BLaER1 treated with 17β-estradiol and CSF1 and Interleukin-3, amounts not matched to agents 10 nM and 100 nM (cell line): ENCODE results near the gene PRR5L.
"Not testable (repeated sequence)": the region's sequence is repeated elsewhere in the genome, so short reads cannot be mapped to it uniquely, and the experiment has no call there.

Experiments
- H3K27ac ChIP-seq, 11 experiments: shearing (Covaris generic); formaldehyde crosslinking; 2 replicates each; pipeline ENCODE4 v1.8.1; 2022
- H3K27me3 ChIP-seq, 11 experiments: shearing (Covaris generic); formaldehyde crosslinking; 2 replicates each; pipeline ENCODE4 v1.8.1; 2022
- H3K36me3 ChIP-seq, 11 experiments: shearing (Covaris generic); formaldehyde crosslinking; 2 replicates each; pipeline ENCODE4 v1.8.1; 2022
- H3K4me1 ChIP-seq, 10 experiments: shearing (Covaris generic); formaldehyde crosslinking; 2 replicates each; pipeline ENCODE4 v1.8.1; 2022
- H3K4me2 ChIP-seq, 11 experiments: shearing (Covaris generic); formaldehyde crosslinking; 2 replicates each; pipeline ENCODE4 v1.8.1; 2022
- H3K4me3 ChIP-seq, 10 experiments: shearing (Covaris generic); formaldehyde crosslinking; 2 replicates each; pipeline ENCODE4 v1.8.1; 2022
- H3K9ac ChIP-seq, 11 experiments: shearing (Covaris generic); formaldehyde crosslinking; 2 replicates each; pipeline ENCODE4 v1.8.1; 2022
- H3K9me3 ChIP-seq, 11 experiments: shearing (Covaris generic); formaldehyde crosslinking; replicated peaks in 1 of 11; 2 replicates each; pipeline ENCODE4 v1.8.1; 2022
- H4K20me1 ChIP-seq, 11 experiments: shearing (Covaris generic); formaldehyde crosslinking; 2 replicates each; pipeline ENCODE4 v1.8.1; 2022
- Cebpa-rat ChIP-seq, 11 experiments: shearing (Covaris generic); IDR thresholded peaks; 2 replicates each; pipeline ENCODE4 v1.8.1; 2022

The PRR5L gene

DNA sequence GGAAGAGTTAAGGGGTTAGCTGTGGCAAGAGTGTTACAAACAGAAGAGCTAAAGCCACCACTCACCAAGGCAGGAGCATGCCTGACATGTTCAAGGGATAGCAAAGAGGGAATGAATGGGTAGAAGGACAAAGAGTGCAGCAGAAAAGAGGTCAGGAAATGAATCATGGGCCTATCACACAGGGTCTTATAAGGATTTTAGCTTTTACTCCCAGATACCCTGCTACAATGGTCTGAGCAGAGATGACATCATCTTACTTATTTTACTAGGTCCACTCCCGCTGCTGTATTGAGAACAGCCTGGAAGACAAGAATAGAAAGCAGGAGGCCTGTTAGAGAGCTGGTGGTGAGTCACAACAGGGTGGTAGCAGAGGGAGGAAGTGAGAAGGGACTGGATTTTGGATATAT lies 204.2 kb downstream of the PRR5L start:
- H4K20me1 ChIP-seq = peaks cover 3 to 81% (median 41%) of the 10 kb centered on the region in 11 experiments; a peak in 17 of 22 replicates
- H3K27ac ChIP-seq = peak overlapping the region in 5 of 11 experiments; percentile 9 to 57 (median 16); a peak in 9 of 22 replicates
- peak overlapping the region; percentile 41 to 85 (median 60) for H3K4me2 ChIP-seq

GRCh38 chr11:36501236-36501635 lies 205.1 kb downstream of the PRR5L start:
- Histone ChIP-seq H3K9ac (no peak overlapping the region), H4K20me1 (peaks cover 3 to 90% (median 50%) of the 10 kb centered on the region in 11 experiments; a peak in 17 of 22 replicates), H3K27me3 (no peaks in the 10 kb centered on the region), H3K4me2 (peak overlapping the region; percentile 13 to 85 (median 60); a peak in 17 of 22 replicates), H3K4me1 (peaks cover 26 to 64% (median 34%) of the 10 kb centered on the region in 10 experiments), H3K36me3 (peaks cover 37 to 79% (median 62%) of the 10 kb centered on the region in 11 experiments), H3K9me3 (no peaks in the 10 kb centered on the region), H3K27ac (peak overlapping the region in 2 of 11 experiments; percentile 16 to 57; a peak in 2 of 22 replicates), H3K4me3 (no peak overlapping the region)
- no peak for TF ChIP-seq Cebpa-rat (IDR thresholded peaks at IDR 0.05)

More for the DNA sequence above, 204.2 kb downstream of the PRR5L start:
- TF ChIP-seq Cebpa-rat (IDR thresholded peaks at IDR 0.05) = no peak
- Histone ChIP-seq H3K9me3 (no peaks in the 10 kb centered on the region), H3K9ac (peak overlapping the region in 2 of 11 experiments; percentile 3 to 6; a peak in 4 of 22 replicates), H3K4me1 (peaks cover 26 to 54% (median 30%) of the 10 kb centered on the region in 10 experiments), H3K27me3 (no peaks in the 10 kb centered on the region), H3K36me3 (peaks cover 46 to 85% (median 71%) of the 10 kb centered on the region in 11 experiments), H3K4me3 (no peak overlapping the region)

GRCh38 chr11:36507824-36508489 lies 211.9 kb downstream of the PRR5L start:
- Histone ChIP-seq H3K4me1 (peaks cover 16 to 34% (median 25%) of the 10 kb centered on the region in 10 experiments), H3K4me3 (peak overlapping the region; percentile 89 to 100 (median 96); a peak in 13 of 20 replicates), H4K20me1 (peaks cover 17 to 60% (median 53%) of the 10 kb centered on the region in 11 experiments; a peak in 18 of 22 replicates), H3K27ac (0 out of 22 replicates have a peak overlapping the region, but pooled peaks of 2 of the 11 experiments have one; percentile 93 to 94), H3K9me3 (peaks cover 0 to 3% (median 1%) of the 10 kb centered on the region in 11 experiments; a peak in 8 of 22 replicates), H3K9ac (peak overlapping the region in 9 of 11 experiments; percentile 90 to 97 (median 93); a peak in 11 of 22 replicates), H3K27me3 (no peaks in the 10 kb centered on the region), H3K36me3 (peaks cover 12 to 32% (median 22%) of the 10 kb centered on the region in 11 experiments; a peak in 20 of 22 replicates), H3K4me2 (peak overlapping the region; percentile 79 to 97 (median 89))
- peak in 2 of 11 experiments; percentile 53 to 59; a peak in 2 of 22 replicates for TF ChIP-seq Cebpa-rat (IDR thresholded peaks at IDR 0.05)

GRCh38 chr11:36508743-36509142 lies 212.7 kb downstream of the PRR5L start:
- H3K27me3 ChIP-seq = no peaks in the 10 kb centered on the region
- peak overlapping the region; percentile 86 to 95 (median 93); a peak in 18 of 22 replicates for H3K27ac ChIP-seq
- H3K36me3 ChIP-seq = peaks cover 5 to 25% (median 14%) of the 10 kb centered on the region in 11 experiments; a peak in 16 of 22 replicates
- H3K4me1 ChIP-seq = peaks cover 12 to 32% (median 25%) of the 10 kb centered on the region in 10 experiments
- peak overlapping the region; percentile 89 to 100 (median 96) for H3K4me3 ChIP-seq
- TF ChIP-seq Cebpa-rat (IDR thresholded peaks at IDR 0.05) = no peak
- H4K20me1 ChIP-seq = peaks cover 17 to 52% (median 47%) of the 10 kb centered on the region in 11 experiments; a peak in 18 of 22 replicates
- H3K9ac ChIP-seq = peak overlapping the region; percentile 88 to 97 (median 93)
- H3K4me2 ChIP-seq = peak overlapping the region; percentile 79 to 97 (median 89)
- H3K9me3 ChIP-seq = peaks cover 3 to 11% (median 9%) of the 10 kb centered on the region in 11 experiments

GRCh38 chr11:36509201-36509639 lies 213.1 kb downstream of the PRR5L start:
- Histone ChIP-seq H3K9ac (peak overlapping the region; percentile 88 to 97 (median 93)), H3K27ac (peak overlapping the region; percentile 86 to 95 (median 93))
- no peak for TF ChIP-seq Cebpa-rat (IDR thresholded peaks at IDR 0.05)

GRCh38 chr11:36509694-36510593 lies 213.9 kb downstream of the PRR5L start, which contains the start of gene TRAF6:
Gene TRAF6 (minus strand): TSS chr11:36510272. CDS start chr11:36501515, 8,757 bp downstream.
- TF ChIP-seq Cebpa-rat (IDR thresholded peaks at IDR 0.05) = no peak

More at GRCh38 chr11:36509201-36509639, 213.1 kb downstream of the PRR5L start:
- Histone ChIP-seq H3K27me3 (no peaks in the 10 kb centered on the region), H3K9me3 (peaks cover 8 to 16% (median 14%) of the 10 kb centered on the region in 11 experiments), H3K36me3 (peaks cover under 1 to 20% (median 10%) of the 10 kb centered on the region in 11 experiments; a peak in 16 of 22 replicates), H3K4me1 (peaks cover 12 to 32% (median 25%) of the 10 kb centered on the region in 10 experiments), H3K4me3 (peak overlapping the region; percentile 89 to 100 (median 96)), H4K20me1 (peaks cover 17 to 47% (median 42%) of the 10 kb centered on the region in 11 experiments; a peak in 18 of 22 replicates), H3K4me2 (peak overlapping the region; percentile 79 to 97 (median 89))

DNA sequence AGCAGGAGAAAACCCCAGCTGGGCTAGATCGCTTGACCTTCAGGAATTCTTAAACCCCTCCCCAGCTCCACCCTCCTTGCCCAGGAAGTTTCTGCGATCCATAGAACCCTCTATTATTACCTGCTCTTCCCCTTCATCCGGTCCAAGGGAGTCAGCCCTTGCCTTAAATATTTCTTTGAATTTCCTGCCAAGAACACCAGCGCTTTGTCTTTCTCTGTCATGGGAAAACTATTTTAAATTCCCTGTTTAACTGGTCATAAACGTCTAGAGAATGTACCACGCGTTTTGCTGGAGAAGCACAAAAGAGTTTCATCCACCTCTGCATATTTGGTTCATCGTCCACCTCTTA lies 214.5 kb downstream of the PRR5L start:
- peak overlapping the region; percentile 88 to 97 (median 93) for H3K9ac ChIP-seq
- no peak for TF ChIP-seq Cebpa-rat (IDR thresholded peaks at IDR 0.05)
- H3K27ac ChIP-seq = peak overlapping the region; percentile 86 to 95 (median 93); a peak in 21 of 22 replicates

More at GRCh38 chr11:36509694-36510593, 213.9 kb downstream of the PRR5L start, which contains the start of gene TRAF6:
- Histone ChIP-seq H3K27ac (peak within 1 kb of the TSS; percentile 86 to 95 (median 93)), H3K27me3 (no peaks in the 10 kb centered on the region), H3K9ac (peak within 1 kb of the TSS; percentile 88 to 97 (median 93)), H4K20me1 (peaks cover 17 to 40% (median 36%) of the 10 kb centered on the region in 11 experiments; a peak in 17 of 22 replicates), H3K9me3 (peaks cover 10 to 22% (median 17%) of the 10 kb centered on the region in 11 experiments), H3K36me3 (peaks cover 0 to 13% (median 4%) of the 10 kb centered on the region in 11 experiments; a peak in 7 of 22 replicates), H3K4me3 (peak within 1 kb of the TSS; percentile 89 to 100 (median 96)), H3K4me2 (peak within 1 kb of the TSS; percentile 79 to 97 (median 89)), H3K4me1 (peaks cover 12 to 32% (median 25%) of the 10 kb centered on the region in 10 experiments)

GRCh38 chr11:36511062-36511461 lies 215.0 kb downstream of the PRR5L start:
- not testable (repeated sequence) for H3K27ac ChIP-seq, H3K27me3 ChIP-seq, H3K9ac ChIP-seq, H3K36me3 ChIP-seq
- Histone ChIP-seq H3K4me3 (peak overlapping the region in 2 of 10 experiments; percentile 95 to 100; a peak in 3 of 20 replicates), H4K20me1 (peaks cover 17 to 29% (median 27%) of the 10 kb centered on the region in 11 experiments; a peak in 17 of 22 replicates), H3K4me2 (peak overlapping the region; percentile 74 to 91 (median 83); a peak in 19 of 22 replicates), H3K4me1 (peaks cover 12 to 26% (median 23%) of the 10 kb centered on the region in 10 experiments), H3K9me3 (peaks cover 10 to 22% (median 17%) of the 10 kb centered on the region in 11 experiments)

More for the DNA sequence above, 214.5 kb downstream of the PRR5L start:
- peak overlapping the region; percentile 74 to 91 (median 83) for H3K4me2 ChIP-seq
- H3K27me3 ChIP-seq = no peaks in the 10 kb centered on the region
- peaks cover 17 to 34% (median 32%) of the 10 kb centered on the region in 11 experiments; a peak in 17 of 22 replicates for H4K20me1 ChIP-seq
- peak overlapping the region; percentile 89 to 100 (median 96) for H3K4me3 ChIP-seq
- peaks cover 12 to 28% (median 25%) of the 10 kb centered on the region in 10 experiments for H3K4me1 ChIP-seq
- peaks cover 0 to 7% (median 0%) of the 10 kb centered on the region in 11 experiments; a peak in 5 of 22 replicates for H3K36me3 ChIP-seq
- peaks cover 10 to 22% (median 17%) of the 10 kb centered on the region in 11 experiments for H3K9me3 ChIP-seq
